Breast epithelium (tissue), 4 donors: ENCODE measurements around the gene CPTP. TPM values are rescaled to one million over a fixed set of nuclear protein-coding genes. Genes with fewer than 3 reads are reported as not detected.

ENCODE experiments used
- DNase-seq, 2 donors: peaks; one replicate each; pipeline ENCODE4 v3.0.0-alpha.2; 2019; ENCODE audit warnings: low spot score in 2 of 2
- H3K27ac ChIP-seq, 2 donors: fragments of 200-600 bp; sonication (generic) in 1 of 2; one replicate each; pipeline ENCODE4 v1.5.1; 2016 to 2019; ENCODE audit warnings: mild to moderate bottlenecking in 1 of 2
- H3K27me3 ChIP-seq, 2 donors: fragments of 200-600 bp; sonication (generic) in 1 of 2; one replicate each; pipeline versions ENCODE4 v1.5.1 to v1.6.0; 2017 to 2019; ENCODE audit warnings: control low read depth in 1 of 2, mild to moderate bottlenecking in 1 of 2
- H3K36me3 ChIP-seq: fragments of 200-600 bp; one replicate; pipeline ENCODE4 v1.5.1; 2019
- H3K4me1 ChIP-seq, 2 donors: fragments of 200-600 bp; sonication (generic); one replicate each; pipeline ENCODE4 v1.5.1; 2016 to 2019; ENCODE audit warnings: control low read depth in 1 of 2
- H3K4me3 ChIP-seq, 3 donors: fragments of 200-600 bp; sonication (generic); 1 replicate in 2 of 3; 2 replicates in 1 of 3; pipeline ENCODE4 v1.5.1; 2016 to 2019; ENCODE audit warnings: mild to moderate bottlenecking in 3 of 3, moderate library complexity in 2 of 3
- H3K9me3 ChIP-seq, 2 donors: fragments of 200-600 bp; sonication (generic) in 1 of 2; one replicate each; pipeline ENCODE4 v1.5.1; 2016 to 2019; ENCODE audit warnings: control low read depth in 1 of 2
- CTCF ChIP-seq, 3 donors: fragments of 450-650 bp; IDR thresholded peaks; one replicate each; pipeline ENCODE4 v1.5.1; 2016 to 2017; ENCODE audit warnings: antibody characterized with exemption in 3 of 3, mild to moderate bottlenecking in 3 of 3, moderate library complexity in 3 of 3
- POLR2A ChIP-seq: fragments of 450-650 bp; IDR thresholded peaks from one replicate; pipeline ENCODE4 v1.6.1; 2016; ENCODE audit warnings: antibody characterized with exemption, mild to moderate bottlenecking, moderate library complexity
- POLR2AphosphoS5 ChIP-seq, 3 donors: sonication (generic); formaldehyde crosslinking; IDR thresholded peaks; one replicate each; pipeline ENCODE4 v1.6.1; 2017; ENCODE audit warnings: antibody characterized with exemption in 3 of 3
- intact Hi-C: fragments of 100-400 bp; cut with DNase I; formaldehyde crosslinking; loops from one replicate; pipeline ENCODE4 v1.15.1; 2023; ENCODE audit warnings: low total_unique reads
- total RNA-seq, 3 donors: library from RNA; depleted of rRNA; stranded (reverse); fragments of >200 nt; gene quantifications; one replicate each; pipeline ENCODE4 v1.1.0, GENCODE V29; 2016

CPTP gene
- total RNA-seq, 3 donors from 2014 or later: 9.0 to 16.4 (median 13.4) TPM

- Histone ChIP-seq H3K4me1 (peaks cover 12 to 18% of the 10 kb centered on the region in 2 donors), H3K27ac (peak overlapping the region; percentile 68 to 98), H3K36me3 (no peaks in the 10 kb centered on the region), H3K4me3 (peak overlapping the region in 1 of 3 donors; percentile 29), H3K9me3 (no peaks in the 10 kb centered on the region), H3K27me3 (no peaks in the 10 kb centered on the region)
- no peak for TF ChIP-seq POLR2A
- TF ChIP-seq POLR2AphosphoS5 (IDR thresholded peaks at IDR 0.05): no peak
- TF ChIP-seq CTCF (IDR thresholded peaks at IDR 0.05): no peak
- intact Hi-C loops: loop anchor here (1.0 kb wide), 1 partner anchor 26 kb away; no protein-coding TSS in a partner anchor
- no peak for DNase-seq
Observed at GRCh38 chr1:1351511-1352427, 27.2 kb downstream of the CPTP start.

- intact Hi-C loops: no loop called here
- Histone ChIP-seq H3K4me3 (peak overlapping the region in 1 of 3 donors; percentile 76), H3K9me3 (no peaks in the 10 kb centered on the region), H3K4me1 (peaks cover 6 to 10% of the 10 kb centered on the region in 2 donors), H3K36me3 (no peaks in the 10 kb centered on the region), H3K27me3 (no peaks in the 10 kb centered on the region), H3K27ac (peak overlapping the region; percentile 33 to 98)
- no peak for TF ChIP-seq POLR2AphosphoS5 (IDR thresholded peaks at IDR 0.05)
- no peak for TF ChIP-seq POLR2A
- TF ChIP-seq CTCF (IDR thresholded peaks at IDR 0.05): no peak
- no peak for DNase-seq
Observed at GRCh38 chr1:1352786-1353388, 28.3 kb downstream of the CPTP start.

- Histone ChIP-seq H3K4me1 (peaks cover 6 to 11% of the 10 kb centered on the region in 2 donors), H3K27me3 (no peaks in the 10 kb centered on the region), H3K36me3 (no peaks in the 10 kb centered on the region), H3K4me3 (peak overlapping the region in 1 of 3 donors; percentile 76), H3K27ac (peak overlapping the region; percentile 33 to 98), H3K9me3 (no peaks in the 10 kb centered on the region)
- no peak for DNase-seq
- no peak for TF ChIP-seq POLR2AphosphoS5 (IDR thresholded peaks at IDR 0.05)
- TF ChIP-seq POLR2A: no peak
- no peak for TF ChIP-seq CTCF (IDR thresholded peaks at IDR 0.05)
- intact Hi-C loops: no loop called here
Observed at GRCh38 chr1:1353389-1354151, 29.0 kb downstream of the CPTP start.

GRCh38 chr1:1354271-1355247 lies 30.0 kb downstream of the CPTP start:
- Histone ChIP-seq H3K27ac (peak overlapping the region; percentile 33 to 98), H3K4me1 (peaks cover 13 to 18% of the 10 kb centered on the region in 2 donors), H3K27me3 (no peaks in the 10 kb centered on the region), H3K36me3 (no peaks in the 10 kb centered on the region), H3K9me3 (no peaks in the 10 kb centered on the region), H3K4me3 (peak overlapping the region; percentile 24 to 76 (median 70))
- TF ChIP-seq CTCF (IDR thresholded peaks at IDR 0.05) (no peak), POLR2A (no peak), POLR2AphosphoS5 (IDR thresholded peaks at IDR 0.05) (no peak)
- no peak for DNase-seq
- intact Hi-C loops: no loop called here
